Smooth muscle cell (in vitro differentiated cells): Measurements from ENCODE around the gene ITFG1. TPM values are rescaled to one million over a fixed set of nuclear protein-coding genes. Genes with fewer than 3 reads are reported as not detected.
"Not testable (repeated sequence)": the region's sequence is repeated elsewhere in the genome, so short reads cannot be mapped to it uniquely, and the experiment has no call there.

Source experiments
- DNase-seq: peaks from one replicate; lab custom pipeline; 2025; ENCODE audit not compliant: unreplicated experiment; lab: John Stamatoyannopoulos, UW
- H2AFZ ChIP-seq: fragments of 200-600 bp; sonication (generic); 2 replicates; pipeline ENCODE4 v1.6.0; 2016; ENCODE audit warnings: antibody characterized with exemption, low read depth, mild to moderate bottlenecking
- H3F3A ChIP-seq: fragments of 200-600 bp; sonication (generic); 2 replicates; pipeline ENCODE4 v1.6.0; 2017; ENCODE audit warnings: antibody characterized with exemption, low read depth
- H3K27ac ChIP-seq: fragments of 200-600 bp; sonication (generic); 2 replicates; pipeline ENCODE4 v1.5.1; 2016; ENCODE audit warnings: low read depth, mild to moderate bottlenecking
- H3K27me3 ChIP-seq: fragments of 200-600 bp; sonication (generic); 2 replicates; pipeline ENCODE4 v1.6.1; 2016; ENCODE audit warnings: low read depth, mild to moderate bottlenecking
- H3K36me3 ChIP-seq: fragments of 200-600 bp; sonication (generic); 2 replicates; pipeline ENCODE4 v1.5.1; 2016; ENCODE audit warnings: low read depth
- H3K4me1 ChIP-seq: fragments of 200-600 bp; sonication (generic); 2 replicates; pipeline ENCODE4 v1.5.1; 2016; ENCODE audit warnings: low read depth
- H3K4me2 ChIP-seq: fragments of 200-600 bp; sonication (generic); 2 replicates; pipeline ENCODE4 v1.6.0; 2016; ENCODE audit warnings: mild to moderate bottlenecking
- H3K4me3 ChIP-seq: fragments of 200-600 bp; sonication (generic); 2 replicates; pipeline ENCODE4 v1.5.1; 2016; ENCODE audit warnings: mild to moderate bottlenecking
- H3K79me2 ChIP-seq: fragments of 200-600 bp; sonication (generic); 2 replicates; pipeline ENCODE4 v1.6.0; 2016; ENCODE audit warnings: low read depth, mild to moderate bottlenecking
- H3K9ac ChIP-seq: fragments of 200-600 bp; sonication (generic); 2 replicates; pipeline ENCODE4 v1.6.0; 2016; ENCODE audit warnings: low read depth
- H3K9me3 ChIP-seq: fragments of 200-600 bp; sonication (generic); replicated peaks from 2 replicates; pipeline ENCODE4 v1.5.1; 2016; ENCODE audit warnings: low read depth
- H4K20me1 ChIP-seq: fragments of 200-600 bp; sonication (generic); 2 replicates; pipeline ENCODE4 v1.6.0; 2016; ENCODE audit warnings: low read depth
- CTCF ChIP-seq: fragments of 200-600 bp; sonication (generic); IDR thresholded peaks from 2 replicates; pipeline ENCODE4 v1.5.1; 2017; ENCODE audit warnings: borderline replicate concordance, mild to moderate bottlenecking, antibody characterized with exemption; ENCODE audit not compliant: insufficient read depth, poor library complexity, severe bottlenecking
- WGBS: methylation state at CpG from one replicate; pipeline ENCODE4 v1.1.7; 2016; ENCODE audit warnings: low lambda C conversion rate; 5-methylcytosine and 5-hydroxymethylcytosine counted together
- polyA plus RNA-seq: library from polyadenylated mRNA; unstranded; fragments of >200 nt; fragmentation: Nextera tagmentation; extraction: Ambion mirVana; gene quantifications from 2 replicates; pipeline ENCODE4 v1.2.1, GENCODE V29; 2016
- total RNA-seq: library from RNA; depleted of rRNA; stranded (reverse); fragments of >200 nt; gene quantifications from 2 replicates; pipeline ENCODE4 v1.2.3, GENCODE V29; 2014

ITFG1 gene
- total and polyA plus RNA-seq, 2 experiments from 2014 or later: 75.2 to 100 TPM

GRCh38 chr16:47198180-47198575 lies 262.7 kb downstream of the ITFG1 start:
- 97% methylated on average over 2 of the region's 2 CpGs for WGBS
- TF ChIP-seq CTCF: no peak
- DNase-seq: no peak

GRCh38 chr16:47197536-47198179 lies 263.2 kb downstream of the ITFG1 start:
- Histone ChIP-seq H3K27ac (no peak overlapping the region), H3K9me3 (no peaks in the 10 kb centered on the region), H3K27me3 (no peaks in the 10 kb centered on the region), H3K4me1 (no peaks in the 10 kb centered on the region), H4K20me1 (no peaks in the 10 kb centered on the region), H3K9ac (no peak overlapping the region), H2AFZ (no peak overlapping the region), H3F3A (no peaks in the 10 kb centered on the region), H3K36me3 (no peaks in the 10 kb centered on the region), H3K4me3 (no peak overlapping the region), H3K79me2 (no peaks in the 10 kb centered on the region), H3K4me2 (no peak overlapping the region)
- no peak for TF ChIP-seq CTCF
- DNase-seq: no peak
- WGBS: 97% methylated on average over 6 of the region's 6 CpGs

More at GRCh38 chr16:47198180-47198575, 262.7 kb downstream of the ITFG1 start:
- no peak overlapping the region for H3K27ac ChIP-seq
- no peak overlapping the region for H3K4me2 ChIP-seq
- H2AFZ ChIP-seq: no peak overlapping the region
- H3K4me3 ChIP-seq: no peak overlapping the region
- no peaks in the 10 kb centered on the region for H3K27me3 ChIP-seq
- no peaks in the 10 kb centered on the region for H3K4me1 ChIP-seq
- no peaks in the 10 kb centered on the region for H3F3A ChIP-seq
- H3K9ac ChIP-seq: no peak overlapping the region
- H3K79me2 ChIP-seq: no peaks in the 10 kb centered on the region
- H3K9me3 ChIP-seq: no peaks in the 10 kb centered on the region
- no peaks in the 10 kb centered on the region for H4K20me1 ChIP-seq
- H3K36me3 ChIP-seq: no peaks in the 10 kb centered on the region

GRCh38 chr16:47196457-47196856 lies 264.4 kb downstream of the ITFG1 start:
- Histone ChIP-seq H3K9ac (no peak overlapping the region), H3K4me1 (no peaks in the 10 kb centered on the region), H3K27ac (no peak overlapping the region), H4K20me1 (no peaks in the 10 kb centered on the region), H3K36me3 (no peaks in the 10 kb centered on the region), H3F3A (no peaks in the 10 kb centered on the region), H3K27me3 (no peaks in the 10 kb centered on the region), H2AFZ (no peak overlapping the region), H3K4me2 (no peak overlapping the region), H3K79me2 (no peaks in the 10 kb centered on the region), H3K4me3 (no peak overlapping the region), H3K9me3 (no peaks in the 10 kb centered on the region)
- TF ChIP-seq CTCF: no peak
- WGBS: 94% methylated on average over 5 of the region's 5 CpGs
- DNase-seq: no peak

- H4K20me1 ChIP-seq: no peaks in the 10 kb centered on the region
- H3K4me2 ChIP-seq: no peak overlapping the region
- H3K27me3 ChIP-seq: no peaks in the 10 kb centered on the region
- no peak overlapping the region for H3K4me3 ChIP-seq
- H3K27ac ChIP-seq: no peak overlapping the region
- H3K9me3 ChIP-seq: no peaks in the 10 kb centered on the region
- no peaks in the 10 kb centered on the region for H3K4me1 ChIP-seq
- no peaks in the 10 kb centered on the region for H3K36me3 ChIP-seq
- H2AFZ ChIP-seq: no peak overlapping the region
- H3K79me2 ChIP-seq: no peaks in the 10 kb centered on the region
- no peak overlapping the region for H3K9ac ChIP-seq
- TF ChIP-seq CTCF: no peak
- no peak for DNase-seq
- 99% methylated on average over 3 of the region's 3 CpGs for WGBS
- no peaks in the 10 kb centered on the region for H3F3A ChIP-seq
Observed at GRCh38 chr16:47182318-47182717, 278.5 kb downstream of the ITFG1 start.

GRCh38 chr16:47181066-47181465 lies 279.8 kb downstream of the ITFG1 start:
- not testable (repeated sequence) for H3K79me2 ChIP-seq, H3K4me2 ChIP-seq, DNase-seq, H3K27ac ChIP-seq, H3K9me3 ChIP-seq, H3K36me3 ChIP-seq, H4K20me1 ChIP-seq, H3K4me3 ChIP-seq, H3F3A ChIP-seq, H2AFZ ChIP-seq, H3K27me3 ChIP-seq, H3K9ac ChIP-seq, H3K4me1 ChIP-seq
- WGBS: 100% methylated on average over 13 of the region's 31 CpGs
